HepG2 (cell line): ENCODE data around the gene UGT1A4. TPM values are rescaled to one million over a fixed set of nuclear protein-coding genes. Genes with fewer than 3 reads are reported as not detected.

Experiments used
- ATAC-seq: fragments of 200-7000 bp; cut with Tn5 transposase; 3 replicates; pipeline ENCODE4 v1.9.1; 2020; ENCODE audit warnings: mild to moderate bottlenecking, moderate library complexity
- BruUV-seq: library from RNA; stranded (reverse); fragments of 400-500 nt; replicated peaks from 2 replicates; lab custom pipeline; 2021; lab: Mats Ljungman, UMichigan
- CTCF ChIA-PET: fragments of 300-600 bp; formaldehyde crosslinking; extraction: SDS; loops from one replicate; lab custom pipeline; 2021; ENCODE audit warnings: low total read pairs, inconsistent platforms, low intra/inter-chr PET ratio; lab: Yijun Ruan, JAX
- POLR2A ChIA-PET: fragments of 350-600 bp; sonication (Branson Sonifier 250); formaldehyde crosslinking; loops from one replicate; lab custom pipeline; 2020; ENCODE audit warnings: antibody characterized with exemption, inconsistent platforms; lab: Yijun Ruan, JAX
- DNase-seq: peaks from one replicate; pipeline ENCODE4 v3.0.0-alpha.2; 2015; ENCODE audit warnings: low spot score
- FAIRE-seq: peaks from 3 replicates; lab custom pipeline; 2011; peaks lifted over from hg19 to GRCh38; lab: Jason Lieb, UNC
- H2AFZ ChIP-seq: one replicate; pipeline ENCODE4 v1.6.1; 2011; ENCODE audit warnings: low read length, inconsistent platforms
- H3K27ac ChIP-seq: fragments of 300-600 bp; 3 replicates; pipeline ENCODE4 v1.8.0; 2011; ENCODE audit warnings: mixed run types, mild to moderate bottlenecking, mixed read lengths, low read length, inconsistent platforms; ENCODE audit not compliant: insufficient read depth; ENCODE audit errors: extremely low read length
- H3K27me3 ChIP-seq, 2 experiments: fragments of 200-600 bp in 1 of 2; 2 replicates in 1 of 2; 3 replicates in 1 of 2; pipeline versions ENCODE4 v1.6.0 to v1.8.0; 2011; ENCODE audit warnings: low read length in 2 of 2, mild to moderate bottlenecking in 2 of 2, moderate library complexity in 2 of 2, inconsistent platforms in 1 of 2; ENCODE audit not compliant: insufficient read depth in 2 of 2, control insufficient read depth in 1 of 2
- H3K36me3 ChIP-seq, 2 experiments: fragments of 200-600 bp in 1 of 2; replicated peaks in 1 of 2; 2 replicates in 1 of 2; 3 replicates in 1 of 2; pipeline versions ENCODE4 v1.5.1 to v1.8.0; 2011; ENCODE audit warnings: low read length in 2 of 2, inconsistent platforms in 1 of 2; ENCODE audit not compliant: insufficient read depth in 2 of 2, control insufficient read depth in 1 of 2
- H3K4me1 ChIP-seq: 2 replicates; pipeline ENCODE4 v1.5.1; 2012; ENCODE audit warnings: low read length, inconsistent platforms; ENCODE audit not compliant: insufficient read depth
- H3K4me2 ChIP-seq: 2 replicates; pipeline ENCODE4 v1.6.0; 2011; ENCODE audit warnings: low read depth, low read length, inconsistent platforms
- H3K4me3 ChIP-seq, 3 experiments: fragments of 200-600 bp in 1 of 3; sonication (generic), shearing (Covaris generic) in 1 of 3; replicated peaks in 1 of 3; 2 replicates each; pipeline ENCODE4 v1.5.1; 2011 to 2016; ENCODE audit warnings: low read length in 3 of 3, inconsistent platforms in 2 of 3, low read depth in 2 of 3, mild to moderate bottlenecking in 2 of 3, control low read depth in 1 of 3, mixed read lengths in 1 of 3; ENCODE audit not compliant: insufficient read depth in 1 of 3
- H3K79me2 ChIP-seq: one replicate; pipeline ENCODE4 v1.6.1; 2011; ENCODE audit warnings: low read length, inconsistent platforms; ENCODE audit not compliant: insufficient read depth
- H3K9ac ChIP-seq: 2 replicates; pipeline ENCODE4 v1.6.0; 2011; ENCODE audit warnings: mild to moderate bottlenecking, low read depth, low read length, inconsistent platforms; ENCODE audit not compliant: insufficient read depth
- H3K9me3 ChIP-seq: 2 replicates; pipeline ENCODE4 v1.5.1; 2012; ENCODE audit warnings: mild to moderate bottlenecking, low read length
- H4K20me1 ChIP-seq: 2 replicates; pipeline ENCODE4 v1.6.0; 2011; ENCODE audit warnings: inconsistent platforms, mild to moderate bottlenecking, low read length, moderate library complexity; ENCODE audit not compliant: insufficient read depth
- CENPBD1 ChIP-seq: sonication (generic); formaldehyde crosslinking; IDR thresholded peaks from 2 replicates; pipeline ENCODE4 v1.8.0; 2022; ENCODE audit warnings: missing genetic modification reagents, low read depth, mild to moderate bottlenecking, borderline replicate concordance
- CSRNP2 ChIP-seq: sonication (generic); formaldehyde crosslinking; conservative IDR thresholded peaks from 2 replicates; pipeline ENCODE4 v1.8.0; 2022; ENCODE audit warnings: low read depth, missing genetic modification reagents
- GATA4 ChIP-seq: sonication (generic); IDR thresholded peaks from 2 replicates; pipeline ENCODE4 v1.6.1; 2016; ENCODE audit warnings: antibody characterized with exemption, low read depth, borderline replicate concordance
- HOMEZ ChIP-seq: IDR thresholded peaks from 2 replicates; pipeline ENCODE4 v1.6.1; 2016; ENCODE audit warnings: low read depth
- NFE2L1 ChIP-seq: sonication (generic); formaldehyde crosslinking; IDR thresholded peaks from 2 replicates; pipeline ENCODE4 v1.4.0; 2020; ENCODE audit warnings: missing genetic modification reagents, mild to moderate bottlenecking, borderline replicate concordance
- NKX3-1 ChIP-seq: sonication (generic); formaldehyde crosslinking; IDR thresholded peaks from 2 replicates; pipeline ENCODE4 v1.5.0; 2020; ENCODE audit warnings: missing genetic modification reagents
- PBX2 ChIP-seq: IDR thresholded peaks from 2 replicates; pipeline ENCODE4 v1.6.1; 2016; ENCODE audit warnings: control low read depth
- PITX1 ChIP-seq: sonication (generic); formaldehyde crosslinking; IDR thresholded peaks from 2 replicates; pipeline ENCODE4 v1.5.1; 2020; ENCODE audit warnings: mild to moderate bottlenecking, missing genetic modification reagents
- PRMT3 ChIP-seq: sonication (generic); formaldehyde crosslinking; IDR thresholded peaks from 2 replicates; pipeline ENCODE4 v1.8.1; 2022; ENCODE audit warnings: low read depth, mild to moderate bottlenecking, moderate library complexity, missing genetic modification reagents, borderline replicate concordance
- ZBTB8A ChIP-seq: sonication (generic); formaldehyde crosslinking; IDR thresholded peaks from 2 replicates; pipeline ENCODE4 v1.4.0; 2020; ENCODE audit warnings: mild to moderate bottlenecking, low read depth, missing genetic modification reagents, borderline replicate concordance
- ZFAT ChIP-seq: sonication (generic); formaldehyde crosslinking; conservative IDR thresholded peaks from 2 replicates; pipeline ENCODE4 v1.8.1; 2023; ENCODE audit warnings: missing genetic modification reagents, inconsistent platforms
- ZNF484 ChIP-seq: sonication (generic); formaldehyde crosslinking; IDR thresholded peaks from 2 replicates; pipeline ENCODE4 v1.5.1; 2020; ENCODE audit warnings: mild to moderate bottlenecking, low read depth, missing genetic modification reagents, borderline replicate concordance
- ZNF512B ChIP-seq: sonication (generic); formaldehyde crosslinking; IDR thresholded peaks from 2 replicates; pipeline ENCODE4 v1.5.1; 2020; ENCODE audit warnings: missing genetic modification reagents, mild to moderate bottlenecking, borderline replicate concordance
- ZNF639 ChIP-seq: conservative IDR thresholded peaks from 2 replicates; pipeline ENCODE4 v1.6.1; 2018; ENCODE audit warnings: missing genetic modification reagents
- WGBS: methylation state at CpG from one replicate; pipeline ENCODE4 v1.1.6; 2017; ENCODE audit warnings: low lambda C conversion rate; 5-methylcytosine and 5-hydroxymethylcytosine counted together
- in situ Hi-C: cut with HindIII; loops from 2 replicates; pipeline ENCODE4 v1.10.0; 2017; ENCODE audit warnings: low pct_unique_long_range_greater_than_20kb; ENCODE audit not compliant: extremely low pct_ligation_motif_present
- intact Hi-C: fragments of 100-400 bp; cut with micrococcal nuclease; formaldehyde crosslinking; loops from one replicate; pipeline ENCODE4 v1.10.0; 2022; ENCODE audit not compliant: unreplicated experiment
- polyA plus RNA-seq, 8 experiments: library from polyadenylated mRNA; depleted of rRNA in 3 of 8; stranded (reverse) in 7 of 8; unstranded in 1 of 8; fragments of >200 nt; fragmentation: Illumina TruSeq in 4 of 8; extraction: Trizol in 4 of 8; gene quantifications; 2 replicates each; pipeline versions ENCODE4 v1.2.1 to v1.2.3, GENCODE V29; 2011 to 2016; ENCODE audit warnings: low read depth in 4 of 8, missing spikeins in 1 of 8, mixed read lengths in 1 of 8; ENCODE audit not compliant: insufficient read depth in 1 of 8
- total RNA-seq, 5 experiments: library from RNA; depleted of rRNA; stranded (reverse); fragments of >200 nt; fragmentation: Illumina TruSeq; extraction: Trizol; gene quantifications; 2 replicates each; pipeline ENCODE4 v1.2.3, GENCODE V29; 2016; ENCODE audit warnings: low read depth in 1 of 5

The UGT1A4 gene
- total and polyA plus RNA-seq, 2 of the 13 experiments (the other 11 are each of a cell fraction or from before 2014, with no cell fraction given): not detected

GRCh38 chr2:233816334-233816733 lies 97.8 kb downstream of the UGT1A4 start (continued):
- TF ChIP-seq ZNF512B: no peak

GRCh38 chr2:233816771-233817170 lies 98.2 kb downstream of the UGT1A4 start:
- intact Hi-C loops (no loop called here), in situ Hi-C loops (no loop called here)
- Histone ChIP-seq H3K9ac (no peak overlapping the region), H3K27me3 (peaks cover 7 to 34% of the 10 kb centered on the region in 2 experiments; a peak in 4 of 5 replicates), H3K4me2 (no peak overlapping the region), H3K4me1 (peaks cover 23% of the 10 kb centered on the region), H3K4me3 (no peak overlapping the region), H3K9me3 (no peaks in the 10 kb centered on the region), H3K79me2 (no peaks in the 10 kb centered on the region), H3K27ac (no peak overlapping the region), H4K20me1 (no peaks in the 10 kb centered on the region), H3K36me3 (no peaks in the 10 kb centered on the region), H2AFZ (no peak overlapping the region)
- 31% methylated on average over 4 of the region's 4 CpGs for WGBS
- ChIA-PET POLR2A (no interaction called here), CTCF (no interaction called here)
- no peak for ATAC-seq
- BruUV-seq: no TSS peak
- no peak for DNase-seq
- FAIRE-seq: no peak
- TF ChIP-seq ZBTB8A (CRISPR knock-in tag): no peak
- TF ChIP-seq PRMT3 (CRISPR knock-in tag): no peak
- no peak for TF ChIP-seq NKX3-1
- TF ChIP-seq ZNF639 (CRISPR knock-in tag): no peak
- TF ChIP-seq GATA4: no peak
- no peak for TF ChIP-seq CENPBD1 (CRISPR knock-in tag)
- no peak for TF ChIP-seq PITX1
- no peak for TF ChIP-seq ZFAT (CRISPR knock-in tag)
- TF ChIP-seq NFE2L1 (CRISPR knock-in tag): no peak
- TF ChIP-seq ZNF484 (CRISPR knock-in tag): no peak
- no peak for TF ChIP-seq CSRNP2 (CRISPR knock-in tag)
- TF ChIP-seq HOMEZ: no peak
- TF ChIP-seq PBX2: no peak
